HEK293T (cell line): ENCODE measurements around the gene MFNG.

ENCODE experiments used
- BHLHE40 ChIP-seq: fragments of 450-650 bp; IDR thresholded peaks from 2 replicates; pipeline ENCODE4 v1.6.1; 2016; ENCODE audit warnings: mild to moderate bottlenecking, moderate library complexity, borderline replicate concordance
- SP1 ChIP-seq: fragments of 450-650 bp; IDR thresholded peaks from 2 replicates; pipeline ENCODE4 v1.6.1; 2017
- TARDBP ChIP-seq: fragments of 450-650 bp; IDR thresholded peaks from 2 replicates; pipeline ENCODE4 v1.6.1; 2016

DNA sequence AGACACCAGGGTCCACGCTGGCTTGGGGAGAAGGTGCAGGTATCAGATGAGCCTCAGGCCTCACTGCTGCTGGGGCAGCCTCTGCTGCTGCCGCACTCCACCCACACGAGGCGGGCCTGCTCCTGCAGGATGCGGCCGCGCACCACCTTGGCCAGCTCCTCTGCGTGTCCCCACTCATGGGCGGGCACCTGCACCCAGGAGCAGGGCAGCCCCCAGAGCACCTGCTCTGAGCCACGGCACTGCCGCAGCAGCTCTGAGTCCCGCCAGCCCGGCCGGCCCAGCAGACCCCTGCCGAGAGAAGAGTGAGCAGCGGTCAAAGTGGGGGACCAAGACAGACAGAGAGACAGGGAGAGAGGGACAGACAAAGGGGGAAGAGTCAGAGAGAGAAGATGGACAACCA lies 4.9 kb upstream of the MFNG start:
- TF ChIP-seq TARDBP (no peak), BHLHE40 (no peak), SP1 (no peak)
